SK-N-SH treated with all-trans-retinoic acid at 6 μM for 48 hours (cell line): Measurements from ENCODE around the gene TCAP.

Experiments
- ATAC-seq: fragments of 200-7000 bp; cut with Tn5 transposase; 3 replicates; pipeline ENCODE4 v1.9.1; 2020; ENCODE audit warnings: mild to moderate bottlenecking, moderate library complexity
- ARNTL ChIP-seq: fragments of 450-650 bp; formaldehyde crosslinking; IDR thresholded peaks from 2 replicates; pipeline ENCODE4 v1.5.0; 2020; ENCODE audit warnings: low read depth, mild to moderate bottlenecking, moderate library complexity, borderline replicate concordance
- BACH2 ChIP-seq: fragments of 250-450 bp; sonication (Bioruptor Pico); IDR thresholded peaks from 2 replicates; pipeline ENCODE4 v1.9.0; 2021; ENCODE audit warnings: mild to moderate bottlenecking, borderline replicate concordance
- ESRRG ChIP-seq: fragments of 250-450 bp; sonication (Bioruptor Pico); IDR thresholded peaks from 2 replicates; pipeline ENCODE4 v1.6.1; 2021; ENCODE audit warnings: mild to moderate bottlenecking
- GLIS3 ChIP-seq: fragments of 250-450 bp; sonication (Bioruptor Pico); IDR thresholded peaks from 2 replicates; pipeline ENCODE4 v1.5.0; 2020; ENCODE audit warnings: mild to moderate bottlenecking, moderate library complexity
- ISL1 ChIP-seq: fragments of 250-450 bp; sonication (Bioruptor Pico); IDR thresholded peaks from 2 replicates; pipeline ENCODE4 v2.1.2; 2022; ENCODE audit warnings: mild to moderate bottlenecking, moderate library complexity
- OSR1 ChIP-seq: fragments of 250-450 bp; sonication (Bioruptor Pico); IDR thresholded peaks from 2 replicates; pipeline ENCODE4 v1.8.0; 2022; ENCODE audit warnings: moderate library complexity, mild to moderate bottlenecking, inconsistent platforms
- PPARA ChIP-seq: fragments of 250-450 bp; sonication (Bioruptor Pico); IDR thresholded peaks from 2 replicates; pipeline ENCODE4 v1.5.0; 2020; ENCODE audit warnings: mild to moderate bottlenecking, borderline replicate concordance
- RARB ChIP-seq: fragments of 250-450 bp; sonication (Bioruptor Pico); IDR thresholded peaks from 2 replicates; pipeline ENCODE4 v1.8.0; 2021; ENCODE audit warnings: mild to moderate bottlenecking, moderate library complexity
- SNAI2 ChIP-seq: fragments of 250-450 bp; sonication (Bioruptor Pico); IDR thresholded peaks from 2 replicates; pipeline ENCODE4 v1.5.0; 2020; ENCODE audit warnings: mild to moderate bottlenecking, moderate library complexity
- TCF4 ChIP-seq: fragments of 250-450 bp; sonication (Bioruptor Pico); IDR thresholded peaks from 2 replicates; pipeline ENCODE4 v1.8.0; 2021; ENCODE audit warnings: mild to moderate bottlenecking, moderate library complexity, borderline replicate concordance
- TOX ChIP-seq: fragments of 250-450 bp; sonication (Bioruptor Pico); IDR thresholded peaks from 2 replicates; pipeline ENCODE4 v1.8.0; 2021; ENCODE audit warnings: mild to moderate bottlenecking, moderate library complexity, borderline replicate concordance
- ZC3H10 ChIP-seq: fragments of 250-450 bp; sonication (Bioruptor Pico); IDR thresholded peaks from 2 replicates; pipeline ENCODE4 v1.5.1; 2021; ENCODE audit warnings: mild to moderate bottlenecking, moderate library complexity
- ZFP3 ChIP-seq: fragments of 250-450 bp; sonication (Bioruptor Pico); IDR thresholded peaks from 2 replicates; pipeline ENCODE4 v1.5.0; 2020; ENCODE audit warnings: mild to moderate bottlenecking, moderate library complexity
- ZFP30 ChIP-seq: fragments of 450-650 bp; formaldehyde crosslinking; IDR thresholded peaks from 2 replicates; pipeline ENCODE4 v1.5.0; 2022; ENCODE audit warnings: mild to moderate bottlenecking, moderate library complexity
- ZNF565 ChIP-seq: fragments of 450-650 bp; formaldehyde crosslinking; conservative IDR thresholded peaks from 2 replicates; pipeline ENCODE4 v1.5.0; 2020; ENCODE audit warnings: low read depth, mild to moderate bottlenecking, moderate library complexity
- ZNF8 ChIP-seq: fragments of 450-650 bp; formaldehyde crosslinking; IDR thresholded peaks from 2 replicates; pipeline ENCODE4 v1.5.0; 2020; ENCODE audit warnings: mild to moderate bottlenecking, moderate library complexity
- TF ChIP-seq, protein P1 (sequence below): fragments of 250-450 bp; sonication (Bioruptor Pico); IDR thresholded peaks from 2 replicates; pipeline ENCODE4 v1.8.0; 2021; ENCODE audit warnings: low read depth, mild to moderate bottlenecking, moderate library complexity, borderline replicate concordance
- TF ChIP-seq, protein P2 (sequence below): fragments of 250-450 bp; sonication (Bioruptor Pico); IDR thresholded peaks from 2 replicates; pipeline ENCODE4 v1.5.0; 2020; ENCODE audit warnings: mild to moderate bottlenecking, moderate library complexity
- TF ChIP-seq, protein P3 (sequence below): fragments of 250-450 bp; sonication (Bioruptor Pico); IDR thresholded peaks from 2 replicates; pipeline ENCODE4 v1.5.1; 2021; ENCODE audit warnings: mild to moderate bottlenecking, moderate library complexity
- TF ChIP-seq, protein P4 (sequence below): fragments of 250-450 bp; sonication (Bioruptor Pico); IDR thresholded peaks from 2 replicates; pipeline ENCODE4 v1.5.1; 2020; ENCODE audit warnings: low read depth, mild to moderate bottlenecking, moderate library complexity

Gene TCAP

DNA sequence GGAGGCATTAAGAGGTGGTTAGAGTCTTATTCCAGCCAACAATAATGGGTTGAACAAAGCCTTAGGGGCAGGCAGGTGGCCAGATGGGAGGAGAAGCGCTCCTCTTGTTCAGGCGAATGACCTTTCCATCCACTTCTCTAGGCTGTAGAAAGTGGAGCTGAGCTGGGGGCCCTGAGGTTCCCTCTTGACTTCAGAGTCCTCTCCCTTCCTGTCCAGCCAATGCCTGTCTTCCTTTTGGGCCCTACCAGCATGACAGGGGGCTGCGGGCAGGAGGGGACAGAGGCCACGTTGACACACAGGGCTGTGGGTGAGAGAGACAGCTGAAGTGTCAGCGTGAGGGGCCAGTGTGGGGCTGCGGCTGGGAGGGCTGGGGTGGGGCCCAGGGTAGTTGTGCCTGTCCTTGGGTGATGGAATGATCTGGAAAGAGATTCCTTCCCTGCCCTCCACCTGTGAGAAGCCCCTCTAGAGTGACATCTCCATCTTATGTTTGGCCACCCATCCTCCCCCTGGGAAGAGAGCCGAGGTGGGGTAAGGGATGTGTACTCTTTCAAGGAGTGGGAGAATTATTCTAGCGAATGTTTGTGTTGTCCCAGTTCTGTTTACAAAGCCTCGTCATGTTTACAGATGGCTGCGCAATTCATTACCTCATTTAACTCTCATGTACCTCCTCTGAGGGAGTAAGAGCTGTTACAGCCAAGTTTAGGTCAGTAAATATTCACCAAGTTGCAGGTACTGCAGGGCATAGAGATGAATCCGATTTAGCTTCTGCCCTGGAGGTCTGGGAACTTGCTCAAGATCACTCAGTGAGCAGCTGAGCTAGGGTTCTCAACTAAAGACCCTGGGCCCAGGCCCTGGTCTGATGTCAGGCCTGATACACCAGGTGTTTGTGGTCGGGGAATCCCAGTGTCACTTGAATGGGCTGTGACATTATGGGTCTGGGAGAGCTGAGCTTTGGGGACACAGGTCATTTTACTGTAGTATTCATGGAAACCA, 38.0 kb downstream of the TCAP start:
- no peak for ATAC-seq
- TF ChIP-seq, protein P1, sequence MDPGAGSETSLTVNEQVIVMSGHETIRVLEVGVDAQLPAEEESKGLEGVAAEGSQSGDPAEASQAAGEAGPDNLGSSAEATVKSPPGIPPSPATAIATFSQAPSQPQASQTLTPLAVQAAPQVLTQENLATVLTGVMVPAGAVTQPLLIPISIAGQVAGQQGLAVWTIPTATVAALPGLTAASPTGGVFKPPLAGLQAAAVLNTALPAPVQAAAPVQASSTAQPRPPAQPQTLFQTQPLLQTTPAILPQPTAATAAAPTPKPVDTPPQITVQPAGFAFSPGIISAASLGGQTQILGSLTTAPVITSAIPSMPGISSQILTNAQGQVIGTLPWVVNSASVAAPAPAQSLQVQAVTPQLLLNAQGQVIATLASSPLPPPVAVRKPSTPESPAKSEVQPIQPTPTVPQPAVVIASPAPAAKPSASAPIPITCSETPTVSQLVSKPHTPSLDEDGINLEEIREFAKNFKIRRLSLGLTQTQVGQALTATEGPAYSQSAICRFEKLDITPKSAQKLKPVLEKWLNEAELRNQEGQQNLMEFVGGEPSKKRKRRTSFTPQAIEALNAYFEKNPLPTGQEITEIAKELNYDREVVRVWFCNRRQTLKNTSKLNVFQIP (CRISPR knock-in tag), result no peak
- TF ChIP-seq ZC3H10 (no peak), ZNF8 (no peak), SNAI2 (CRISPR knock-in tag) (no peak), ZNF565 (CRISPR knock-in tag) (no peak), RARB (CRISPR knock-in tag) (no peak), ZFP3 (no peak), BACH2 (no peak), ESRRG (no peak), GLIS3 (no peak), ARNTL (CRISPR knock-in tag) (no peak), OSR1 (CRISPR knock-in tag) (no peak)
- TF ChIP-seq, protein P2, sequence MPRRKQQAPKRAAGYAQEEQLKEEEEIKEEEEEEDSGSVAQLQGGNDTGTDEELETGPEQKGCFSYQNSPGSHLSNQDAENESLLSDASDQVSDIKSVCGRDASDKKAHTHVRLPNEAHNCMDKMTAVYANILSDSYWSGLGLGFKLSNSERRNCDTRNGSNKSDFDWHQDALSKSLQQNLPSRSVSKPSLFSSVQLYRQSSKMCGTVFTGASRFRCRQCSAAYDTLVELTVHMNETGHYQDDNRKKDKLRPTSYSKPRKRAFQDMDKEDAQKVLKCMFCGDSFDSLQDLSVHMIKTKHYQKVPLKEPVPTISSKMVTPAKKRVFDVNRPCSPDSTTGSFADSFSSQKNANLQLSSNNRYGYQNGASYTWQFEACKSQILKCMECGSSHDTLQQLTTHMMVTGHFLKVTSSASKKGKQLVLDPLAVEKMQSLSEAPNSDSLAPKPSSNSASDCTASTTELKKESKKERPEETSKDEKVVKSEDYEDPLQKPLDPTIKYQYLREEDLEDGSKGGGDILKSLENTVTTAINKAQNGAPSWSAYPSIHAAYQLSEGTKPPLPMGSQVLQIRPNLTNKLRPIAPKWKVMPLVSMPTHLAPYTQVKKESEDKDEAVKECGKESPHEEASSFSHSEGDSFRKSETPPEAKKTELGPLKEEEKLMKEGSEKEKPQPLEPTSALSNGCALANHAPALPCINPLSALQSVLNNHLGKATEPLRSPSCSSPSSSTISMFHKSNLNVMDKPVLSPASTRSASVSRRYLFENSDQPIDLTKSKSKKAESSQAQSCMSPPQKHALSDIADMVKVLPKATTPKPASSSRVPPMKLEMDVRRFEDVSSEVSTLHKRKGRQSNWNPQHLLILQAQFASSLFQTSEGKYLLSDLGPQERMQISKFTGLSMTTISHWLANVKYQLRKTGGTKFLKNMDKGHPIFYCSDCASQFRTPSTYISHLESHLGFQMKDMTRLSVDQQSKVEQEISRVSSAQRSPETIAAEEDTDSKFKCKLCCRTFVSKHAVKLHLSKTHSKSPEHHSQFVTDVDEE (CRISPR knock-in tag), result no peak
- TF ChIP-seq, protein P3, sequence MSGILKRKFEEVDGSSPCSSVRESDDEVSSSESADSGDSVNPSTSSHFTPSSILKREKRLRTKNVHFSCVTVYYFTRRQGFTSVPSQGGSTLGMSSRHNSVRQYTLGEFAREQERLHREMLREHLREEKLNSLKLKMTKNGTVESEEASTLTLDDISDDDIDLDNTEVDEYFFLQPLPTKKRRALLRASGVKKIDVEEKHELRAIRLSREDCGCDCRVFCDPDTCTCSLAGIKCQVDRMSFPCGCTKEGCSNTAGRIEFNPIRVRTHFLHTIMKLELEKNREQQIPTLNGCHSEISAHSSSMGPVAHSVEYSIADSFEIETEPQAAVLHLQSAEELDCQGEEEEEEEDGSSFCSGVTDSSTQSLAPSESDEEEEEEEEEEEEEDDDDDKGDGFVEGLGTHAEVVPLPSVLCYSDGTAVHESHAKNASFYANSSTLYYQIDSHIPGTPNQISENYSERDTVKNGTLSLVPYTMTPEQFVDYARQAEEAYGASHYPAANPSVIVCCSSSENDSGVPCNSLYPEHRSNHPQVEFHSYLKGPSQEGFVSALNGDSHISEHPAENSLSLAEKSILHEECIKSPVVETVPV (CRISPR knock-in tag), result no peak

DNA sequence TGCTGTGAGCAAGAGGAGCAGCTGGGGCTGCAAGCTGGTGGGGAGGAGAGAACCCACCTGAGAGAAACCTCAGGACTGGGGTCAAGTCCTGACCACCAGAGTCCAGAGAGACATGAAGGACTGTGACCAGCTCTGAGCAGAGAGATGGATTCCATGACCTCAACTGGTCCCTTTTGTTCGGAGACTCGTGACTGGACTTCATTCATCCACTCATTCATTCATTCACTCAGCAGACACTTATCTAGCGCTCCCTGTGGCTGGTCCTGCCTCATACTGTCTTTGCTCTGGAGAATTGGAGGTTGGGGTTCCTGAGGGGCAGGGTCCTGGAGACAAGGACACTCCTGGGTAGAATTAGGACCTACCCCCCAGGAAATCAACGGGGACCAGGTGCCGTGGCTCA, 38.8 kb downstream of the TCAP start:
- ATAC-seq, result no peak
- no peak for TF ChIP-seq ARNTL (CRISPR knock-in tag)
- TF ChIP-seq ZNF8, result no peak
- TF ChIP-seq GLIS3, result no peak
- TF ChIP-seq, protein P1 (CRISPR knock-in tag), result no peak
- TF ChIP-seq ZNF565 (CRISPR knock-in tag), result no peak
- TF ChIP-seq ZFP30, result no peak

DNA sequence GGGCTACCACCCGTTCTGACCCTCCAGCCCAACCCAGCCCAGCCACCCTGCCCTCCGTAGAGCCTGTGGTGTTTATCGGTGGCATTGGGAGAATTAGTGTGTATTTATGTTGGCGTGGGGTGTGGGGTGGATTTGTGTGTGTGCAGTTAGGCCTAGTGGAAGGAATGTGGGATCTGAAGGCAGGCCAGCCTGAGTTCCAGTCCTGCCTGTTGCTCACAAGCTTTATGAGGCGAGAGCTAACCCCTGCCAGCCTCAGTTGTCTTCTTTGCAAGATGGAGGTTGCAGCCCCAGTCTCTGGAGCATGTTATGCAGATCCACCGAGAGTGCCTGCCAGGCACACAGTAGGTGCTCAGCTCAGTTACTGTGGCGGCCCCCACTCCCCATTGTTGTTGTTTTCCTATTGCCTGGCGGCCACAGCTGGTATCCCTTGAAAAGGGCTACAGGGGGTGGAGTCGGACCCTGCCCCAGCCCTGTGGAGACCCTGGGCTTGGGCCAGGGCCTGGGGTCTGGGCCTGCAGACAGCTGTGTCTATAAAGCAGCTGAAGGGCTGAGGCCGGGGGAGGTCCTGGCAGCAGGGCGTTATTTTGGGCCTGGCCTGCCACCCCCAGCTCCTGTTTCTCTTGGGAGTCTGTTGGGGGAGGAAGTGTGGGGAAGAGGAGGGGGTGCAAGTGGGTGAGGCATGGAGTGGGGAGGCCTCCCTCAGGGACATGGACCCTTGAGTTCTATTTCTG, 39.8 kb downstream of the TCAP start:
- ATAC-seq, result no peak
- no peak for TF ChIP-seq TOX
- TF ChIP-seq ISL1 (CRISPR knock-in tag), result no peak
- no peak for TF ChIP-seq SNAI2 (CRISPR knock-in tag)
- TF ChIP-seq OSR1 (CRISPR knock-in tag), result no peak
- TF ChIP-seq ARNTL (CRISPR knock-in tag), result no peak
- TF ChIP-seq, protein P1 (CRISPR knock-in tag), result no peak
- TF ChIP-seq ZC3H10, result no peak
- TF ChIP-seq RARB (CRISPR knock-in tag), result no peak
- no peak for TF ChIP-seq ESRRG
- TF ChIP-seq ZFP3, result no peak
- TF ChIP-seq, protein P2 (CRISPR knock-in tag), result no peak
- TF ChIP-seq TCF4 (CRISPR knock-in tag), result no peak
- TF ChIP-seq, protein P4, sequence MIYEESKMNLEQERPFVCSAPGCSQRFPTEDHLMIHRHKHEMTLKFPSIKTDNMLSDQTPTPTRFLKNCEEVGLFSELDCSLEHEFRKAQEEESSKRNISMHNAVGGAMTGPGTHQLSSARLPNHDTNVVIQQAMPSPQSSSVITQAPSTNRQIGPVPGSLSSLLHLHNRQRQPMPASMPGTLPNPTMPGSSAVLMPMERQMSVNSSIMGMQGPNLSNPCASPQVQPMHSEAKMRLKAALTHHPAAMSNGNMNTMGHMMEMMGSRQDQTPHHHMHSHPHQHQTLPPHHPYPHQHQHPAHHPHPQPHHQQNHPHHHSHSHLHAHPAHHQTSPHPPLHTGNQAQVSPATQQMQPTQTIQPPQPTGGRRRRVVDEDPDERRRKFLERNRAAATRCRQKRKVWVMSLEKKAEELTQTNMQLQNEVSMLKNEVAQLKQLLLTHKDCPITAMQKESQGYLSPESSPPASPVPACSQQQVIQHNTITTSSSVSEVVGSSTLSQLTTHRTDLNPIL, result no peak
- no peak for TF ChIP-seq PPARA
